Neural cell (in vitro differentiated cells): ENCODE measurements around the gene RANBP1.

Experiments
- EP300 ChIP-seq: fragments of 450-650 bp; conservative IDR thresholded peaks from 2 replicates; pipeline ENCODE4 v1.6.1; 2014; ENCODE audit warnings: antibody characterized with exemption, mild to moderate bottlenecking, moderate library complexity; ENCODE audit not compliant: poor library complexity, severe bottlenecking
- EZH2 ChIP-seq: fragments of 200-600, 300-800 bp; shearing (Covaris generic), sonication (generic); IDR thresholded peaks from 2 replicates; pipeline ENCODE4 v1.6.1; 2014; ENCODE audit warnings: antibody characterized with exemption, low read length, borderline replicate concordance, mild to moderate bottlenecking; ENCODE audit not compliant: insufficient read depth, poor library complexity, severe bottlenecking
- POLR2AphosphoS5 ChIP-seq: IDR thresholded peaks from 2 replicates; pipeline ENCODE4 v1.6.1; 2012
- TF ChIP-seq, protein P1 (sequence below): fragments of 450-650 bp; IDR thresholded peaks from 2 replicates; pipeline ENCODE4 v1.5.1; 2014; ENCODE audit warnings: antibody characterized with exemption, mild to moderate bottlenecking, moderate library complexity; ENCODE audit not compliant: poor library complexity, severe bottlenecking
- TF ChIP-seq, protein P2 (sequence below): IDR thresholded peaks from 2 replicates; pipeline ENCODE4 v1.6.1; 2012; ENCODE audit warnings: borderline replicate concordance

DNA sequence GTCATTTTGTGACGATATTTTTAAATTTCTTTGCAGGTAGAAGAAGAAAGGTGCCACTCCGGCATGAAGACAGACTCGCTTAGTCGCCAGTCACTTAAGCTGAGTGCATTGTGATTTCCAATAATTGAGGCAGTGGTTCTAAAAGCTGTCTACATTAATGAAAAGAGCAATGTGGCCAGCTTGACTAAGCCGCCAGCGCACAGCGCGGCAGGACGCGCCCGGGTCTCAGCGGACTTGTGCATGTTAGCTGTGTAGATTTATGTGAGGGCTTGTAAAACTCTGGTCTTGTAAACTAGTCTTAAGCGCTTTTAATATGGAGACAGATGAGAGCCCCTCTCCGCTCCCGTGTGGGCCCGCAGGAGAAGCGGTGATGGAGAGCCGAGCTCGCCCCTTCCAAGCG, 30.3 kb upstream of the RANBP1 start:
- TF ChIP-seq EZH2 (no peak), POLR2AphosphoS5 (no peak), EP300 (no peak)
- TF ChIP-seq, protein P1, sequence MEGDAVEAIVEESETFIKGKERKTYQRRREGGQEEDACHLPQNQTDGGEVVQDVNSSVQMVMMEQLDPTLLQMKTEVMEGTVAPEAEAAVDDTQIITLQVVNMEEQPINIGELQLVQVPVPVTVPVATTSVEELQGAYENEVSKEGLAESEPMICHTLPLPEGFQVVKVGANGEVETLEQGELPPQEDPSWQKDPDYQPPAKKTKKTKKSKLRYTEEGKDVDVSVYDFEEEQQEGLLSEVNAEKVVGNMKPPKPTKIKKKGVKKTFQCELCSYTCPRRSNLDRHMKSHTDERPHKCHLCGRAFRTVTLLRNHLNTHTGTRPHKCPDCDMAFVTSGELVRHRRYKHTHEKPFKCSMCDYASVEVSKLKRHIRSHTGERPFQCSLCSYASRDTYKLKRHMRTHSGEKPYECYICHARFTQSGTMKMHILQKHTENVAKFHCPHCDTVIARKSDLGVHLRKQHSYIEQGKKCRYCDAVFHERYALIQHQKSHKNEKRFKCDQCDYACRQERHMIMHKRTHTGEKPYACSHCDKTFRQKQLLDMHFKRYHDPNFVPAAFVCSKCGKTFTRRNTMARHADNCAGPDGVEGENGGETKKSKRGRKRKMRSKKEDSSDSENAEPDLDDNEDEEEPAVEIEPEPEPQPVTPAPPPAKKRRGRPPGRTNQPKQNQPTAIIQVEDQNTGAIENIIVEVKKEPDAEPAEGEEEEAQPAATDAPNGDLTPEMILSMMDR, result no peak
- TF ChIP-seq, protein P2, sequence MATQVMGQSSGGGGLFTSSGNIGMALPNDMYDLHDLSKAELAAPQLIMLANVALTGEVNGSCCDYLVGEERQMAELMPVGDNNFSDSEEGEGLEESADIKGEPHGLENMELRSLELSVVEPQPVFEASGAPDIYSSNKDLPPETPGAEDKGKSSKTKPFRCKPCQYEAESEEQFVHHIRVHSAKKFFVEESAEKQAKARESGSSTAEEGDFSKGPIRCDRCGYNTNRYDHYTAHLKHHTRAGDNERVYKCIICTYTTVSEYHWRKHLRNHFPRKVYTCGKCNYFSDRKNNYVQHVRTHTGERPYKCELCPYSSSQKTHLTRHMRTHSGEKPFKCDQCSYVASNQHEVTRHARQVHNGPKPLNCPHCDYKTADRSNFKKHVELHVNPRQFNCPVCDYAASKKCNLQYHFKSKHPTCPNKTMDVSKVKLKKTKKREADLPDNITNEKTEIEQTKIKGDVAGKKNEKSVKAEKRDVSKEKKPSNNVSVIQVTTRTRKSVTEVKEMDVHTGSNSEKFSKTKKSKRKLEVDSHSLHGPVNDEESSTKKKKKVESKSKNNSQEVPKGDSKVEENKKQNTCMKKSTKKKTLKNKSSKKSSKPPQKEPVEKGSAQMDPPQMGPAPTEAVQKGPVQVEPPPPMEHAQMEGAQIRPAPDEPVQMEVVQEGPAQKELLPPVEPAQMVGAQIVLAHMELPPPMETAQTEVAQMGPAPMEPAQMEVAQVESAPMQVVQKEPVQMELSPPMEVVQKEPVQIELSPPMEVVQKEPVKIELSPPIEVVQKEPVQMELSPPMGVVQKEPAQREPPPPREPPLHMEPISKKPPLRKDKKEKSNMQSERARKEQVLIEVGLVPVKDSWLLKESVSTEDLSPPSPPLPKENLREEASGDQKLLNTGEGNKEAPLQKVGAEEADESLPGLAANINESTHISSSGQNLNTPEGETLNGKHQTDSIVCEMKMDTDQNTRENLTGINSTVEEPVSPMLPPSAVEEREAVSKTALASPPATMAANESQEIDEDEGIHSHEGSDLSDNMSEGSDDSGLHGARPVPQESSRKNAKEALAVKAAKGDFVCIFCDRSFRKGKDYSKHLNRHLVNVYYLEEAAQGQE, result no peak
